GM19395 (cell line): ENCODE data around the gene MTPN.
A peak's percentile ranks its signal among the peaks of the same experiment; 100 is the strongest.

ENCODE experiments used
- ATAC-seq: cut with Tn5 transposase; IDR thresholded peaks from one replicate; pipeline ENCODE4 v1.9.1; 2021; ENCODE audit warnings: mild to moderate bottlenecking, moderate library complexity; ENCODE audit not compliant: unreplicated experiment

Gene MTPN

GRCh38 chr7:135958173-135958572 lies 19.0 kb downstream of the MTPN start:
- no peak for ATAC-seq

DNA sequence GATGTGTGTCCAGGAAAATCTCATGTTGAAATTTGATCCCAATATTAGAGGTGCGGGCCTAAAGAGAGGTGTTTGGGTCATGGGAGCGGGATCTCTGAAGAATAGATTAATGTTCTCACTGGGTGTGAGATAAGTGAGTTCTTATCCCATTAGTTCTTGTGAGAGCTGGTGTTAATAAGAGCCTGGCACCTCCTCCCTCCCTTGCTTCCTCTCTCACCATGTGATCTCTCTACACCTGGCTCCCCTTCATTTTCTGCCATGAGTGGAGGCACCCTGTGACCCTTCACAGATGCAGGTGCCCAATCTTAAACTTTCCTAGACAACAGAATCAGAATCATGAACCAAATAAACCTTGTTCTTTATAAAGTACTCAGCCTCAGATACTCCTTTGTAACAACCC lies 19.5 kb downstream of the MTPN start:
- ATAC-seq: no peak

DNA sequence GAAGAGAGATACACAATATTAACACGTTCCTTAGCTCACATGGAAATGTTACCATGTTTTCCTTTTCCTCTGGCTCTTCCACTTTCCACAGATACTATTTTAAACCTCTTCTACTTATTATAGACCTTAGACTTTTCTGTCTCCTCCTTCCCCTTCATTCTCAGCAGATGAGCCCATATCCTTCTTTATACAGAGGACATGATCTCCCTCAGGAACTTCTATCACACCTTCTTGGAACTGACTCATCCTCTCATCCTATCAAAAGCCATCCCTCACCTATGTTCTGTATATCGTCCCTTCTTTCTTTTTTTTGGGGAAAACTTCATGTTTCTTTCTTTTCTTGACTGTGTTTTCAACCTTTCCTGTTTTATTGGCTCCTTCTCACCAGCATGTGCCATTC lies 20.8 kb downstream of the MTPN start:
- ATAC-seq: no peak

DNA sequence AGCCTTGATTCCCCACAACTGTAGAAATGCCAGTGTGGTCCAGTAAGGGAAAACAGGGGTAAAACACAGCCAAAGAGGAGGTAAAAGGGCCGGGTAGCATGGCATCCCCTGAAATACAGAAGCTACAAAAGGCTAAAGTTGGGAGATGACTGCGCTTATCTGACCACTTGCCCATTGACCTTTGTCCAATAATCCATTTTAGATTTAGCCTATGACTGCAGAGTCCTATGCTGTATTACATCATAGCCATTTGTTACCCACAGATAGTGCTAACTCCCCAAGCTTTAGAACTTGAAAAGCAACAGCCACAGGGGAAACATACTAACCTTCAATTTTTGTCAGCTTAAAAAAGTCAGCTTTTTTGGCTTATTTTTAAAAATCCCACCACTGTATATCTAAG lies 26.2 kb downstream of the MTPN start:
- no peak for ATAC-seq

GRCh38 chr7:135950429-135950828 lies 26.7 kb downstream of the MTPN start:
- no peak for ATAC-seq

- ATAC-seq: no peak
Measured at GRCh38 chr7:135946289-135947055, 30.7 kb downstream of the MTPN start.

GRCh38 chr7:135944753-135945152 lies 32.4 kb downstream of the MTPN start:
- ATAC-seq: no peak

- ATAC-seq: no peak
Measured at GRCh38 chr7:135943134-135943879, 33.9 kb downstream of the MTPN start.

- peak; percentile 82 for ATAC-seq
Measured at GRCh38 chr7:135942614-135943013, 34.5 kb downstream of the MTPN start.

- no peak for ATAC-seq
Measured at GRCh38 chr7:135940077-135941075, 36.8 kb downstream of the MTPN start.

GRCh38 chr7:135939261-135939812 lies 37.8 kb downstream of the MTPN start:
- ATAC-seq: no peak

- peak; percentile 75 for ATAC-seq
Measured at GRCh38 chr7:135938563-135938962, 38.6 kb downstream of the MTPN start.

- ATAC-seq: no peak
Measured at GRCh38 chr7:135938086-135938485, 39.1 kb downstream of the MTPN start.

GRCh38 chr7:135936497-135937217 lies 40.5 kb downstream of the MTPN start:
- ATAC-seq: no peak

- ATAC-seq: no peak
Measured at GRCh38 chr7:135934651-135935050, 42.5 kb downstream of the MTPN start.

DNA sequence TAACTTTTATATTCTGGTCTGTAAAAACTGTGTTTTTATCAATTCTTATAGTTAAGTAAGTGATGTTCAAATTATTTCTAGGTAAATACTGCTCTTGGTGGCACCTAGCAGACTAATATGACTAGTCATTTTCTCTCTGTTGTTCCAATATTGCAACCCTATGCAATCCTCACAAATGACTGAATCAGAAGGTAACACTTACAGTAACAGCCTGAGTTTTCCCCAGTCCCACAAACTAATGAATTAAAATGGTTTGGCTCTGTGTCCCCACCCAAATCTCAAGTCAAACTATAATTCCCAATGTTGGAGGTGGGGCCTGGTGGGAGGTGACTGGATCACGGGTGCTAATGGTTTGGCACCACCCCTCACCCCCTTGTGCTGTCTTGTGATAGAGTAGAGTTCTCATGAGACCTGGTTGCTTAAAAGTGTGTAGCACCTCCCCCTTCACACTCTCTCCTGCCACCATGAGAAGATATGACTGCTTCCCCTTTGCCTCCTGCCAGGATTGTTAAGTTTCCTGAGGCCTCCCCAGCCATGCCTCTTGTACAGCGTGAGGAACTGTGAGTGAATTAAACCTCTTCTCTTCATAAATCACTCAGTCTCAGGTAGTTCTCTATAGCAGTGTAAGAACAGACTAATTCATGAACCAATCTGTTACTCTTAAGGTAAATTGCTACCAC lies 43.5 kb downstream of the MTPN start:
- no peak for ATAC-seq

DNA sequence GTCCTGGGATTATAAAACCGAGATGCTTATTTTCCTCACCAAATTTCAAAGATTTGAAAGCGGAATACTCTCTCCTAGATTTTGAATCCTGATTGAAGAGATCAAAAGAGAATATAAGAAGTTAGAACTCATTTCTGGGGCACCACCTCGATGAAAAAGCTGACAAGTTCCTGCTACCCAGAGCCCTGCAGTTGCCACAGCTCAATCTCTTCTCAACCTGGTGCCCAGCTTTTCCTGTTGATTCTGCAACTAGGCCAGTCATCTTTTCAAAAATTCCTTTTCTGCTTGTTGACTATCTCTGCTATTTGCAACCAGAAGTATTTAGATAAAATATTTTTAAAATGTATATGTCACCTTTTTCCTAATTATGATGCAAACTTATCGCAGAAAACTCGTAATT lies 45.0 kb downstream of the MTPN start:
- ATAC-seq: no peak

DNA sequence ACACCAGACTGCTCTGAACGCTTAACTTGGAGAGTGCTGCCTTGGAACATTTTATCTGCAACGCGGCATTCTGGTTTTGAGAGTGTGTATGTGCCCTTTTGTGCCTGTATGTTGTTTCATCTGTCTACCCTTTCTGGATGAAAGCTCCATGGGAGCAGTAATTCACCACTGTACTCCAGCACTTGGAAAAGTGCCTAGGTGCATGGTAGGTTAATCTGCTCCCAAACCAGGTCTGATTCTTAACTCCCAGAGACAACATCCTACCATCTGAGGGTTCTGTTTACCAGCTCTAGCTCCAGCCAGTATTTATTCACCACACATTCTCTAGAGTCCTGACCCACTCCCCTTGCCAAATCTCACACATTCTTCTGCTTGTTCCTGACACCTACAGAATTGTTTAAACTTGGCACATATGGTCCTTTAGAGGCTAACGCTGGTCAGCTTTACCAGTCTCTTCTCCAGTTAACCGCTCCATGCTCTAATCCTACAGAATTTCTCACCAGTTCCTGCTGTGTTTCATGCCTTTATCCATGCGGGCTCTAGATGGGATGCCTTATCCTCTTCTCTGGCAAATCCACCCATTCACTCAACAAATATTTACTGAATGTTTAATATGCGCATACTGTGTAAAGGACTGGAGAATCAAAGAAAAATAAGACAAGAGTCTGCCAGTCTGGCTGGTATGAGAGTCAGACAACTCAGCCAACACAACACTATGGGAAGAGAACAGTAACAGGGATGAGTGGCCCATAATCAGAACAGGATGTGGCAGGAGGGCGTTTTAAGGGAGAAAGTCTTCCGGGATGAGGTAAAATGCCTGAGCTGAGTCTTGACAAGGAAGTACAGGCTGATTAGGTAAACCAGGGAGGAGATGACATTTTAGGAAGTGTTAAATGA lies 46.3 kb downstream of the MTPN start:
- ATAC-seq: no peak

DNA sequence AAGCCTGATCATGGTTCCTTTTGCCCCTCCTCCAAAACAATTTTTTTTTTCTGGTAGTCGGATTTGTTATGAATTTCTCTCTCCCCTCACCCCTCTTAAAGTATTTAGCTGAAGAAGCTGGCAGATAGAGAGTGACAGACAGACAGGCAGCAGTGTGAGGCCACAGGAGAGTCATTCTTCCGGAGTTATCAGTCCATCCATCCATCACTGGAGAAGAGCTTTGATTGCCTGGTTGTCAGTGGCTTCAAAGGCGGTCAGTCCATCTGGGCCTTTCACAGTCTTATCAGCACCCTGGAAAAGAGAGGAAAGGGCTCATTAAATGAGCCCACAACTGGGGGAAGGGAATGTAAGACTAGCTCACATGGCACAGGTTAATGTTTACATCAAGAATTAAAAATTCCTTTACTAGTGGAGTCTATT lies 47.4 kb downstream of the MTPN start:
- no peak for ATAC-seq
